Endodermal cell (in vitro differentiated cells): Measurements from ENCODE around the gene MEIG1. TPM values are rescaled to one million over a fixed set of nuclear protein-coding genes. Genes with fewer than 3 reads are reported as not detected.
"Not testable (repeated sequence)": the region's sequence is repeated elsewhere in the genome, so short reads cannot be mapped to it uniquely, and the experiment has no call there.

Experiments used
- DNase-seq: peaks from one replicate; pipeline ENCODE4 v3.0.0-alpha.2; 2017
- H3K27ac ChIP-seq: 2 replicates; pipeline ENCODE4 v1.5.1; 2013; ENCODE audit warnings: mild to moderate bottlenecking, low read depth, low read length, moderate library complexity
- H3K27me3 ChIP-seq: 2 replicates; pipeline ENCODE4 v1.6.1; 2013; ENCODE audit warnings: mild to moderate bottlenecking, low read length, moderate library complexity; ENCODE audit not compliant: insufficient read depth, control insufficient read depth, poor library complexity, severe bottlenecking
- H3K36me3 ChIP-seq: 2 replicates; pipeline ENCODE4 v1.7.0; 2013; ENCODE audit warnings: mild to moderate bottlenecking, low read length, moderate library complexity; ENCODE audit not compliant: control insufficient read depth, insufficient read depth
- H3K4me1 ChIP-seq: one replicate; pipeline ENCODE4 v1.7.0; 2013; ENCODE audit warnings: low read length; ENCODE audit not compliant: control insufficient read depth, insufficient read depth
- H3K4me3 ChIP-seq: 2 replicates; pipeline ENCODE4 v1.5.1; 2013; ENCODE audit warnings: mild to moderate bottlenecking, low read length, moderate library complexity
- H3K9ac ChIP-seq: 2 replicates; pipeline ENCODE4 v1.6.1; 2013; ENCODE audit warnings: mild to moderate bottlenecking, low read length, moderate library complexity; ENCODE audit not compliant: poor library complexity, severe bottlenecking; ENCODE audit errors: extremely low read depth
- H3K9me3 ChIP-seq: 2 replicates; pipeline ENCODE4 v1.6.1; 2013; ENCODE audit warnings: mild to moderate bottlenecking, low read length, moderate library complexity; ENCODE audit not compliant: control insufficient read depth
- H3K27ac Mint-ChIP-seq: 2 replicates; pipeline ENCODE4 v1.8.0; 2020; ENCODE audit warnings: mixed read lengths
- H3K27me3 Mint-ChIP-seq: 2 replicates; pipeline ENCODE4 v1.8.0; 2021; ENCODE audit warnings: mild to moderate bottlenecking, mixed read lengths; ENCODE audit not compliant: insufficient read depth
- H3K36me3 Mint-ChIP-seq: 2 replicates; pipeline ENCODE4 v1.8.0; 2020; ENCODE audit warnings: low read depth, mixed read lengths
- H3K4me1 Mint-ChIP-seq: 2 replicates; pipeline ENCODE4 v1.8.0; 2020; ENCODE audit warnings: mixed read lengths
- H3K4me3 Mint-ChIP-seq: 2 replicates; pipeline ENCODE4 v1.8.0; 2020; ENCODE audit warnings: mild to moderate bottlenecking, moderate library complexity, mixed read lengths
- H3K9me3 Mint-ChIP-seq: 2 replicates; pipeline ENCODE4 v1.8.0; 2020; ENCODE audit warnings: mild to moderate bottlenecking, mixed read lengths
- CTCF ChIP-seq: fragments of 200-600 bp; sonication (generic); conservative IDR thresholded peaks from 2 replicates; pipeline ENCODE4 v1.5.0; 2021; ENCODE audit warnings: antibody characterized with exemption, mild to moderate bottlenecking
- WGBS, 2 experiments: methylation state at CpG; one replicate each; pipeline versions ENCODE4 v1.1.5 to v1.1.7; 2013; ENCODE audit warnings: missing lambda C conversion rate in 2 of 2, mixed read lengths in 1 of 2; ENCODE audit not compliant: insufficient coverage in 1 of 2, insufficient read length in 1 of 2; 5-methylcytosine and 5-hydroxymethylcytosine counted together
- total RNA-seq, 2 donors: library from RNA; stranded (reverse); fragmentation: NEBNext Ultra II Directional in 1 of 2; extraction: Animal tissue kit (Norgen Biotek cat#: 25700) in 1 of 2; gene quantifications; 2 replicates in 1 of 2; 3 replicates in 1 of 2; pipeline ENCODE4 v1.2.1, GENCODE V29; 2021

The MEIG1 gene
- total RNA-seq, 2 donors from 2014 or later, result 0.46 TPM; not detected in 1

GRCh38 chr10:14975672-14976273, 16.6 kb downstream of the MEIG1 start:
- Histone ChIP-seq H3K9ac (no peak overlapping the region), H3K4me1 (no peaks in the 10 kb centered on the region), H3K27me3 (peaks cover 19% of the 10 kb centered on the region), H3K9me3 (no peaks in the 10 kb centered on the region), H3K4me3 (no peak overlapping the region), H3K27ac (no peak overlapping the region), H3K36me3 (no peaks in the 10 kb centered on the region)
- Mint-ChIP-seq H3K36me3 (no peaks in the 10 kb centered on the region), H3K9me3 (no peaks in the 10 kb centered on the region), H3K27ac (no peak overlapping the region), H3K4me3 (no peak overlapping the region), H3K4me1 (no peaks in the 10 kb centered on the region), H3K27me3 (peaks cover 11% of the 10 kb centered on the region)
- TF ChIP-seq CTCF, result peak; percentile 55
- 45 to 51% methylated on average over 17 to 19 of the region's 21 CpGs for WGBS, 2 experiments
- no peak for DNase-seq

GRCh38 chr10:14982744-14983143, 23.6 kb downstream of the MEIG1 start:
- Histone ChIP-seq H3K9me3 (no peaks in the 10 kb centered on the region), H3K9ac (no peak overlapping the region), H3K27me3 (no peaks in the 10 kb centered on the region), H3K27ac (no peak overlapping the region), H3K36me3 (no peaks in the 10 kb centered on the region), H3K4me1 (no peaks in the 10 kb centered on the region), H3K4me3 (no peak overlapping the region)
- Mint-ChIP-seq H3K27me3 (peaks cover 4% of the 10 kb centered on the region), H3K4me3 (no peak overlapping the region), H3K4me1 (no peaks in the 10 kb centered on the region), H3K27ac (no peak overlapping the region), H3K36me3 (no peaks in the 10 kb centered on the region), H3K9me3 (no peaks in the 10 kb centered on the region)
- DNase-seq, result no peak
- TF ChIP-seq CTCF, result no peak
- WGBS, 2 experiments, result 88% methylated on average over 1 of the region's 3 CpGs; no CpG with 5 or more reads in 1 of the 2 experiments

GRCh38 chr10:14989552-14989951, 30.4 kb downstream of the MEIG1 start:
- not testable (repeated sequence) for H3K4me3 ChIP-seq, H3K9ac ChIP-seq, H3K27ac ChIP-seq, DNase-seq, H3K4me3 Mint-ChIP-seq, H3K27ac Mint-ChIP-seq, H3K9me3 ChIP-seq, H3K36me3 Mint-ChIP-seq, H3K27me3 ChIP-seq, H3K9me3 Mint-ChIP-seq, H3K36me3 ChIP-seq, H3K27me3 Mint-ChIP-seq, H3K4me1 ChIP-seq
- WGBS, 2 experiments, result 92% methylated on average over 3 of the region's 6 CpGs; no CpG with 5 or more reads in 1 of the 2 experiments
- peaks cover 19% of the 10 kb centered on the region for H3K4me1 Mint-ChIP-seq
